Muscle of leg (tissue), 11 donors: ENCODE results near the gene CTAGE9. TPM values are rescaled to one million over a fixed set of nuclear protein-coding genes. Genes with fewer than 3 reads are reported as not detected.
"Not testable (repeated sequence)": the region's sequence is repeated elsewhere in the genome, so short reads cannot be mapped to it uniquely, and the experiment has no call there.

Experiments
- DNase-seq: peaks from one replicate; pipeline ENCODE4 v3.0.0; 2013
- H3K27ac ChIP-seq: one replicate; pipeline ENCODE4 v1.5.1; 2013; ENCODE audit warnings: mild to moderate bottlenecking, low read length, control low read depth
- H3K27me3 ChIP-seq: one replicate; pipeline ENCODE4 v1.6.1; 2013; ENCODE audit warnings: low read length; ENCODE audit not compliant: control insufficient read depth, insufficient read depth
- H3K36me3 ChIP-seq: one replicate; pipeline ENCODE4 v1.6.1; 2013; ENCODE audit warnings: low read length; ENCODE audit not compliant: control insufficient read depth, insufficient read depth
- H3K4me1 ChIP-seq: one replicate; pipeline ENCODE4 v1.6.1; 2013; ENCODE audit warnings: low read length; ENCODE audit not compliant: control insufficient read depth, insufficient read depth
- H3K4me3 ChIP-seq: one replicate; pipeline ENCODE4 v1.5.1; 2013; ENCODE audit warnings: low read length, control low read depth
- H3K9me3 ChIP-seq: replicated peaks from 2 replicates; pipeline ENCODE4 v1.6.1; 2013; ENCODE audit warnings: low read depth, low read length; ENCODE audit not compliant: control insufficient read depth
- WGBS: methylation state at CpG from one replicate; pipeline ENCODE4 v1.1.5; 2013; ENCODE audit warnings: missing lambda C conversion rate; ENCODE audit not compliant: insufficient coverage; 5-methylcytosine and 5-hydroxymethylcytosine counted together
- polyA plus RNA-seq, 8 donors: library from polyadenylated mRNA; unstranded; fragments of 120-200 nt; gene quantifications; one replicate each; pipeline versions ENCODE4 v1.2.1 to v1.2.3, GENCODE V29; 2013; ENCODE audit warnings: inconsistent platforms in 1 of 8, low replicate concordance in 1 of 8; ENCODE audit not compliant: insufficient read length in 8 of 8, insufficient read depth in 1 of 8
- total RNA-seq: library from RNA; stranded (reverse); fragments of 120-200 nt; gene quantifications from one replicate; pipeline ENCODE4 v1.2.4, GENCODE V29; 2013

The CTAGE9 gene
- total and polyA plus RNA-seq, 9 donors: 0.17 TPM; not detected in 8

GRCh38 chr6:131729550-131729949, 18.7 kb upstream of the CTAGE9 start:
- WGBS: no CpG with 5 or more reads among the region's 4 CpGs

GRCh38 chr6:131728296-131728939, 17.6 kb upstream of the CTAGE9 start:
- WGBS: no CpG with 5 or more reads among the region's 3 CpGs
- H3K4me3 ChIP-seq: no peak overlapping the region
- DNase-seq: peak; percentile 21

More at GRCh38 chr6:131729550-131729949, 18.7 kb upstream of the CTAGE9 start:
- Histone ChIP-seq H3K9me3 (no peaks in the 10 kb centered on the region), H3K4me3 (no peak overlapping the region), H3K4me1 (peaks cover 4% of the 10 kb centered on the region), H3K27ac (no peak overlapping the region), H3K36me3 (no peaks in the 10 kb centered on the region), H3K27me3 (no peaks in the 10 kb centered on the region)
- no peak for DNase-seq

GRCh38 chr6:131727868-131728267, 17.1 kb upstream of the CTAGE9 start:
- H3K36me3 ChIP-seq: no peaks in the 10 kb centered on the region
- no peak overlapping the region for H3K4me3 ChIP-seq
- no CpG with 5 or more reads among the region's 4 CpGs for whole genome bisulfite sequencing
- H3K9me3 ChIP-seq: no peaks in the 10 kb centered on the region
- no peak overlapping the region for H3K27ac ChIP-seq
- H3K27me3 ChIP-seq: no peaks in the 10 kb centered on the region
- no peak for DNase-seq
- no peaks in the 10 kb centered on the region for H3K4me1 ChIP-seq

More at GRCh38 chr6:131728296-131728939, 17.6 kb upstream of the CTAGE9 start:
- H3K4me1 ChIP-seq: no peaks in the 10 kb centered on the region
- no peaks in the 10 kb centered on the region for H3K36me3 ChIP-seq
- H3K27me3 ChIP-seq: no peaks in the 10 kb centered on the region
- no peak overlapping the region for H3K27ac ChIP-seq
- no peaks in the 10 kb centered on the region for H3K9me3 ChIP-seq

GRCh38 chr6:131727467-131727866, 16.6 kb upstream of the CTAGE9 start:
- DNase-seq: no peak
- no CpG with 5 or more reads among the region's 5 CpGs for WGBS
- no peaks in the 10 kb centered on the region for H3K9me3 ChIP-seq

GRCh38 chr6:131724114-131724513, 13.3 kb upstream of the CTAGE9 start:
- Histone ChIP-seq H3K27ac (no peak overlapping the region), H3K27me3 (no peaks in the 10 kb centered on the region), H3K36me3 (no peaks in the 10 kb centered on the region), H3K4me1 (no peaks in the 10 kb centered on the region), H3K9me3 (no peaks in the 10 kb centered on the region), H3K4me3 (no peak overlapping the region)
- 83% methylated on average over 1 of the region's 2 CpGs for WGBS
- DNase-seq: no peak

More at GRCh38 chr6:131727467-131727866, 16.6 kb upstream of the CTAGE9 start:
- H3K4me1 ChIP-seq: no peaks in the 10 kb centered on the region
- H3K27me3 ChIP-seq: no peaks in the 10 kb centered on the region
- no peak overlapping the region for H3K27ac ChIP-seq
- H3K4me3 ChIP-seq: no peak overlapping the region
- no peaks in the 10 kb centered on the region for H3K36me3 ChIP-seq

GRCh38 chr6:131721161-131721560, 10.3 kb upstream of the CTAGE9 start:
- WGBS: no CpG with 5 or more reads among the region's 2 CpGs
- DNase-seq: no peak
- Histone ChIP-seq H3K4me1 (no peaks in the 10 kb centered on the region), H3K27ac (no peak overlapping the region), H3K27me3 (no peaks in the 10 kb centered on the region), H3K4me3 (no peak overlapping the region), H3K36me3 (no peaks in the 10 kb centered on the region), H3K9me3 (no peaks in the 10 kb centered on the region)

- H3K27ac ChIP-seq: no peak overlapping the region
- 83% methylated on average over 2 of the region's 3 CpGs for WGBS
- no peaks in the 10 kb centered on the region for H3K36me3 ChIP-seq
Measured at GRCh38 chr6:131717836-131718542, 7.2 kb upstream of the CTAGE9 start.

GRCh38 chr6:131715567-131715966, 4.8 kb upstream of the CTAGE9 start:
- not testable (repeated sequence) for H3K4me3 ChIP-seq, DNase-seq
- 90% methylated on average over 2 of the region's 6 CpGs for WGBS

More at GRCh38 chr6:131717836-131718542, 7.2 kb upstream of the CTAGE9 start:
- H3K9me3 ChIP-seq: no peaks in the 10 kb centered on the region
- H3K4me3 ChIP-seq: no peak overlapping the region
- H3K4me1 ChIP-seq: no peaks in the 10 kb centered on the region
- H3K27me3 ChIP-seq: no peaks in the 10 kb centered on the region
- no peak for DNase-seq

GRCh38 chr6:131703905-131704304, 6.9 kb downstream of the CTAGE9 start:
- not testable (repeated sequence) for H3K9me3 ChIP-seq, H3K27ac ChIP-seq, DNase-seq, H3K27me3 ChIP-seq, H3K4me1 ChIP-seq, H3K4me3 ChIP-seq, H3K36me3 ChIP-seq
- WGBS: no CpG with 5 or more reads among the region's 2 CpGs

More at GRCh38 chr6:131715567-131715966, 4.8 kb upstream of the CTAGE9 start:
- H3K4me1 ChIP-seq, H3K27me3 ChIP-seq, H3K9me3 ChIP-seq, H3K27ac ChIP-seq, H3K36me3 ChIP-seq: not testable (repeated sequence)

GRCh38 chr6:131700851-131701250, 10.0 kb downstream of the CTAGE9 start:
- WGBS: no CpG with 5 or more reads among the region's 14 CpGs
- H3K36me3 ChIP-seq: not testable (repeated sequence)

More at GRCh38 chr6:131700851-131701250, 10.0 kb downstream of the CTAGE9 start:
- not testable (repeated sequence) for H3K27ac ChIP-seq, H3K4me3 ChIP-seq, H3K4me1 ChIP-seq, H3K9me3 ChIP-seq, H3K27me3 ChIP-seq, DNase-seq
